PC-3 (cell line): ENCODE results near the gene FAU. TPM values are rescaled to one million over a fixed set of nuclear protein-coding genes. Genes with fewer than 3 reads are reported as not detected.

Experiments used
- ATAC-seq: fragments of 200-7000 bp; cut with Tn5 transposase; 2 replicates; pipeline ENCODE4 v1.9.1; 2020; ENCODE audit warnings: mild to moderate bottlenecking, moderate library complexity
- BruUV-seq: library from RNA; stranded (reverse); fragments of 400-500 nt; replicated peaks from 2 replicates; lab custom pipeline; 2021; lab: Mats Ljungman, UMichigan
- CTCF ChIA-PET: fragments of 300-600 bp; sonication (Branson Sonifier 250); formaldehyde crosslinking; loops from one replicate; lab custom pipeline; 2022; ENCODE audit warnings: antibody characterized with exemption; lab: Charles Lee
- POLR2A ChIA-PET: fragments of 300-600 bp; sonication (Branson Sonifier 250); formaldehyde crosslinking; loops from one replicate; lab custom pipeline; 2022; ENCODE audit warnings: antibody characterized with exemption; ENCODE audit not compliant: unreplicated experiment; lab: Charles Lee
- DNase-seq: peaks from one replicate; pipeline ENCODE4 v3.0.0-alpha.2; 2015
- H2AFZ ChIP-seq: fragments of 300-600 bp; sonication (generic); 2 replicates; pipeline ENCODE4 v1.6.0; 2016; ENCODE audit warnings: antibody characterized with exemption, low read length
- H3F3A ChIP-seq: fragments of 300-600 bp; sonication (generic); one replicate; pipeline ENCODE4 v1.6.0; 2017; ENCODE audit warnings: antibody characterized with exemption, low read length, control low read depth, mild to moderate bottlenecking; ENCODE audit not compliant: unreplicated experiment
- H3K27ac ChIP-seq: fragments of 300-600 bp; sonication (generic); 2 replicates; pipeline ENCODE4 v1.5.1; 2016; ENCODE audit warnings: mild to moderate bottlenecking, low read length
- H3K27me3 ChIP-seq: fragments of 300-600 bp; sonication (generic); 2 replicates; pipeline ENCODE4 v1.6.1; 2016; ENCODE audit warnings: low read length, mixed read lengths
- H3K36me3 ChIP-seq: fragments of 300-600 bp; sonication (generic); 2 replicates; pipeline ENCODE4 v1.6.1; 2016; ENCODE audit warnings: low read depth, mixed run types, low read length, mixed read lengths
- H3K4me1 ChIP-seq: fragments of 300-600 bp; sonication (generic); 2 replicates; pipeline ENCODE4 v1.5.1; 2016; ENCODE audit warnings: low read length; ENCODE audit not compliant: insufficient read depth
- H3K4me2 ChIP-seq: fragments of 300-600 bp; sonication (generic); 2 replicates; pipeline ENCODE4 v1.6.0; 2016; ENCODE audit warnings: low read length
- H3K4me3 ChIP-seq: fragments of 300-600 bp; sonication (generic); 2 replicates; pipeline ENCODE4 v1.5.1; 2016; ENCODE audit warnings: mild to moderate bottlenecking, low read length, mixed read lengths
- H3K79me2 ChIP-seq: fragments of 300-600 bp; sonication (generic); 2 replicates; pipeline ENCODE4 v1.6.1; 2017; ENCODE audit warnings: low read length, mixed read lengths
- H3K9ac ChIP-seq: fragments of 300-600 bp; sonication (generic); 2 replicates; pipeline ENCODE4 v1.6.0; 2016; ENCODE audit warnings: mild to moderate bottlenecking, low read length
- H3K9me2 ChIP-seq: fragments of 300-600 bp; sonication (generic); replicated peaks from 2 replicates; pipeline ENCODE4 v1.6.1; 2016; ENCODE audit warnings: mixed run types, low read length, mixed read lengths
- H3K9me3 ChIP-seq: fragments of 300-600 bp; sonication (generic); 2 replicates; pipeline ENCODE4 v1.6.1; 2016; ENCODE audit warnings: low read length, mixed read lengths
- H4K20me1 ChIP-seq: fragments of 300-600 bp; sonication (generic); 2 replicates; pipeline ENCODE4 v1.6.1; 2016; ENCODE audit warnings: low read length, mixed read lengths
- EZH2 ChIP-seq: fragments of 300-600 bp; sonication (generic); IDR thresholded peaks from one replicate; pipeline ENCODE4 v1.6.1; 2017; ENCODE audit warnings: antibody characterized with exemption, mild to moderate bottlenecking, low read length; ENCODE audit not compliant: unreplicated experiment
- EZH2phosphoT487 ChIP-seq: fragments of 300-600 bp; sonication (generic); IDR thresholded peaks from 2 replicates; pipeline ENCODE4 v1.6.1; 2018; ENCODE audit warnings: mild to moderate bottlenecking, antibody characterized with exemption, low read length, borderline replicate concordance
- intact Hi-C: fragments of 100-400 bp; cut with micrococcal nuclease; formaldehyde crosslinking; loops from 2 replicates; pipeline ENCODE4 v1.9.0; 2023
- total RNA-seq: library from RNA; depleted of rRNA; stranded (reverse); fragments of >200 nt; gene quantifications from 2 replicates; pipeline ENCODE4 v1.2.3, GENCODE V29; 2014
- TF ChIP-seq, protein P1 (sequence below): fragments of 300-600 bp; sonication (generic); conservative IDR thresholded peaks from 2 replicates; pipeline ENCODE4 v1.5.1; 2017; ENCODE audit warnings: antibody characterized with exemption, low read depth, mild to moderate bottlenecking, low read length

FAU gene
- total RNA-seq, 1 experiment from 2014 or later, result 1,157 TPM

DNA sequence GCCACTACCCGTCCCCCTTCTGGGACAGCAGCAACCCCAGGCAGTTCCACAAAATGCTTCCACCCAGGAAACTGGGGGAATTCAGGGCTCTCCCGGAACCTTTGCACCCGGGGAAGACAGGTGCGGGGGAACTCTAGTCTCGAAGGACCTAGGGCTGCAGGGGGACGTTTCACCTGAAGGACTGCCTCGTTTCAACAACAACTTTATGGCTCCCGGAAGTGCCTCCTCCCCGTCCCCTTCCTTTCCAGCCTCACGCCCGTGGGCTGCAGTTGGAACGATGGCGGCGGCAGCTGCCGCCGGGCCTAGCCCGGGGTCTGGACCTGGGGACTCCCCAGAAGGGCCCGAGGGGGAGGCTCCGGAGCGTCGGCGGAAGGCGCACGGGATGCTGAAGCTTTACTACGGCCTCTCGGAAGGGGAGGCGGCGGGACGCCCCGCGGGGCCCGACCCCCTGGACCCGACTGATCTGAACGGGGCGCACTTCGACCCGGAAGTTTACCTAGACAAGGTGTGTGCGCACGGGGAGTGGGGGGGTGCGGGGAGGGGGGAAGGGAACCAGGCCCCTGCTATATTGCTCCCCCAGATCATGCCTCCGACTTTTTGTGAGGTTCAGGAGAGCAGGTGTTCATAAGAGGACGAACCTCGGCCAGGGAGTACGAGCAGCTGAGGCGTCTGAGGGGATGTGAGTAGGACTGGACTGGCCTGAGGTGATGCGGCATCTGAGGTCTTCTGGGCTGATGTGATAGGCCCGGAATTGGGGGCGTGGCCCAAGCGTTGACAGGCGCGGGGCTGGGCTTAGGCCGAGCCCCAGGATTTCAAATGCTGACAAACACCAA, 25.7 kb downstream of the FAU start, which contains the start of gene VPS51:
VPS51 (plus strand) TSS at position 241 of the 833 bp plus-strand sequence; CDS start at position 278, 37 bp downstream.
- DNase-seq, result peak; percentile 92
- peaks cover 13% of the 10 kb centered on the region for H3K4me1 ChIP-seq

GRCh38 chr11:65095427-65095826, 26.5 kb downstream of the FAU start:
- peak overlapping the region; percentile 89 for H2AFZ ChIP-seq
- no peaks in the 10 kb centered on the region for H4K20me1 ChIP-seq
- H3K9me3 ChIP-seq, result no peaks in the 10 kb centered on the region
- DNase-seq (no peak), ATAC-seq (no peak)
- TF ChIP-seq EZH2 (no peak), EZH2phosphoT487 (no peak)
- TF ChIP-seq, protein P1, sequence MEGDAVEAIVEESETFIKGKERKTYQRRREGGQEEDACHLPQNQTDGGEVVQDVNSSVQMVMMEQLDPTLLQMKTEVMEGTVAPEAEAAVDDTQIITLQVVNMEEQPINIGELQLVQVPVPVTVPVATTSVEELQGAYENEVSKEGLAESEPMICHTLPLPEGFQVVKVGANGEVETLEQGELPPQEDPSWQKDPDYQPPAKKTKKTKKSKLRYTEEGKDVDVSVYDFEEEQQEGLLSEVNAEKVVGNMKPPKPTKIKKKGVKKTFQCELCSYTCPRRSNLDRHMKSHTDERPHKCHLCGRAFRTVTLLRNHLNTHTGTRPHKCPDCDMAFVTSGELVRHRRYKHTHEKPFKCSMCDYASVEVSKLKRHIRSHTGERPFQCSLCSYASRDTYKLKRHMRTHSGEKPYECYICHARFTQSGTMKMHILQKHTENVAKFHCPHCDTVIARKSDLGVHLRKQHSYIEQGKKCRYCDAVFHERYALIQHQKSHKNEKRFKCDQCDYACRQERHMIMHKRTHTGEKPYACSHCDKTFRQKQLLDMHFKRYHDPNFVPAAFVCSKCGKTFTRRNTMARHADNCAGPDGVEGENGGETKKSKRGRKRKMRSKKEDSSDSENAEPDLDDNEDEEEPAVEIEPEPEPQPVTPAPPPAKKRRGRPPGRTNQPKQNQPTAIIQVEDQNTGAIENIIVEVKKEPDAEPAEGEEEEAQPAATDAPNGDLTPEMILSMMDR, result no peak
- H3K79me2 ChIP-seq, result peaks cover 28% of the 10 kb centered on the region
- H3K4me3 ChIP-seq, result peak overlapping the region; percentile 84
- H3K9me2 ChIP-seq, result no peaks in the 10 kb centered on the region
- peak overlapping the region; percentile 88 for H3K9ac ChIP-seq
- H3F3A ChIP-seq, result no peaks in the 10 kb centered on the region
- ChIA-PET CTCF (no interaction called here), POLR2A (interaction anchor here (0.6 kb wide), 1 partner anchor 444 kb away, joined by 6 read pairs; no protein-coding TSS in a partner anchor)
- peak overlapping the region; percentile 99 for H3K4me2 ChIP-seq
- no peaks in the 10 kb centered on the region for H3K27me3 ChIP-seq
- BruUV-seq, result no TSS peak
- H3K4me1 ChIP-seq, result peaks cover 13% of the 10 kb centered on the region
- H3K36me3 ChIP-seq, result no peaks in the 10 kb centered on the region; the same call in 1 of the 2 replicates
- H3K27ac ChIP-seq, result no peak overlapping the region; the same call in 1 of the 2 replicates
- intact Hi-C loops, result no loop called here

More for the DNA sequence above, 25.7 kb downstream of the FAU start, which contains the start of gene VPS51:
- ChIA-PET POLR2A (interaction anchor here (0.6 kb wide), 1 partner anchor 218 kb away, joined by 3 read pairs; the partner anchor contains the start of gene CDC42EP2), CTCF (no interaction called here)
- H3K36me3 ChIP-seq, result no peaks in the 10 kb centered on the region; the same call in 1 of the 2 replicates
- peaks cover 34% of the 10 kb centered on the region for H3K79me2 ChIP-seq
- no peak for TF ChIP-seq EZH2phosphoT487
- TF ChIP-seq EZH2, result no peak
- TF ChIP-seq, protein P1, result no peak
- peak; percentile 98 for ATAC-seq
- H3F3A ChIP-seq, result no peaks in the 10 kb centered on the region
- peak within 1 kb of the TSS; percentile 99 for H3K4me2 ChIP-seq
- no peaks in the 10 kb centered on the region for H4K20me1 ChIP-seq
- peak within 1 kb of the TSS; percentile 89 for H2AFZ ChIP-seq
- H3K4me3 ChIP-seq, result peak within 1 kb of the TSS; percentile 84
- peak within 1 kb of the TSS; percentile 63 for H3K27ac ChIP-seq
- H3K9me3 ChIP-seq, result no peaks in the 10 kb centered on the region
- H3K9me2 ChIP-seq, result no peaks in the 10 kb centered on the region
- peak within 1 kb of the TSS; percentile 88 for H3K9ac ChIP-seq
- H3K27me3 ChIP-seq, result no peaks in the 10 kb centered on the region
- BruUV-seq, result TSS peak; percentile 81
- intact Hi-C loops, result loop anchor here (2.0 kb wide), 1 partner anchor 21 kb away; the partner anchor contains the start of gene ZNHIT2
